Endothelial cell of umbilical vein (primary cell): ENCODE data around the gene RNF213. TPM values are rescaled to one million over a fixed set of nuclear protein-coding genes. Genes with fewer than 3 reads are reported as not detected.

Source experiments
- BruUV-seq: library from RNA; stranded (reverse); fragments of 400-500 nt; replicated peaks from 2 replicates; lab custom pipeline; 2021; lab: Mats Ljungman, UMichigan
- CTCF ChIA-PET: fragments of 300-600, 350-600 bp; sonication (Branson Sonifier 250); formaldehyde crosslinking; loops from one replicate; lab custom pipeline; 2021; ENCODE audit warnings: antibody characterized with exemption, inconsistent platforms; lab: Charles Lee
- POLR2A ChIA-PET: fragments of 300-600, 350-600 bp; sonication (Branson Sonifier 250); formaldehyde crosslinking; loops from one replicate; lab custom pipeline; 2021; ENCODE audit warnings: antibody characterized with exemption, inconsistent platforms; lab: Charles Lee
- DNase-seq: peaks from one replicate; pipeline ENCODE4 v3.0.0-alpha.2; 2011; ENCODE audit warnings: low read depth, low spot score
- FAIRE-seq: peaks from 2 replicates; lab custom pipeline; 2011; peaks lifted over from hg19 to GRCh38; lab: Jason Lieb, UNC
- H2AFZ ChIP-seq: 2 replicates; pipeline ENCODE4 v1.6.0; 2012; ENCODE audit warnings: low read depth, low read length, control low read depth, inconsistent platforms
- H3K27ac ChIP-seq: 2 replicates; pipeline ENCODE4 v1.5.1; 2011; ENCODE audit warnings: low read depth, mild to moderate bottlenecking, control low read depth, low read length, moderate library complexity; ENCODE audit not compliant: insufficient read depth
- H3K27me3 ChIP-seq, 2 experiments: 2 replicates each; pipeline versions ENCODE4 v1.6.0 to v1.6.1; 2011; ENCODE audit warnings: low read length in 2 of 2, mixed read lengths in 1 of 2; ENCODE audit not compliant: control insufficient read depth in 2 of 2, insufficient read depth in 2 of 2
- H3K36me3 ChIP-seq, 2 experiments: 2 replicates in 1 of 2; 3 replicates in 1 of 2; pipeline ENCODE4 v1.5.1; 2011; ENCODE audit warnings: low read length in 2 of 2, mild to moderate bottlenecking in 1 of 2, moderate library complexity in 1 of 2; ENCODE audit not compliant: control insufficient read depth in 2 of 2, insufficient read depth in 2 of 2; ENCODE audit errors: extremely low read depth in 1 of 2
- H3K4me1 ChIP-seq: 3 replicates; pipeline ENCODE4 v1.5.1; 2011; ENCODE audit warnings: mild to moderate bottlenecking, low read length; ENCODE audit not compliant: control insufficient read depth, insufficient read depth; ENCODE audit errors: extremely low read depth
- H3K4me2 ChIP-seq: 2 replicates; pipeline ENCODE4 v1.6.1; 2011; ENCODE audit warnings: low read length, control low read depth, mixed read lengths; ENCODE audit not compliant: insufficient read depth
- H3K4me3 ChIP-seq, 3 experiments: fragments of 200-600 bp in 1 of 3; sonication (generic), shearing (Covaris generic) in 1 of 3; replicated peaks in 1 of 3; 2 replicates each; pipeline ENCODE4 v1.5.1; 2011 to 2016; ENCODE audit warnings: control low read depth in 3 of 3, low read length in 3 of 3, mild to moderate bottlenecking in 2 of 3, inconsistent platforms in 1 of 3, low read depth in 1 of 3, moderate library complexity in 1 of 3; ENCODE audit not compliant: insufficient read depth in 1 of 3
- H3K79me2 ChIP-seq: 2 replicates; pipeline ENCODE4 v1.6.0; 2012; ENCODE audit warnings: low read length, inconsistent platforms; ENCODE audit not compliant: control insufficient read depth, insufficient read depth
- H3K9ac ChIP-seq: replicated peaks from 2 replicates; pipeline ENCODE3; 2011; ENCODE audit warnings: low read length, control low read depth; ENCODE audit not compliant: insufficient read depth; ENCODE audit errors: extremely low read depth
- H3K9me1 ChIP-seq: replicated peaks from 3 replicates; pipeline ENCODE4 v1.6.0; 2011; ENCODE audit warnings: mild to moderate bottlenecking, low read length; ENCODE audit not compliant: control insufficient read depth, insufficient read depth; ENCODE audit errors: extremely low read depth
- H3K9me3 ChIP-seq: replicated peaks from 2 replicates; pipeline ENCODE4 v1.5.1; 2012; ENCODE audit warnings: low read length, inconsistent platforms; ENCODE audit not compliant: control insufficient read depth, insufficient read depth
- H4K20me1 ChIP-seq: replicated peaks from 2 replicates; pipeline ENCODE3; 2011; ENCODE audit warnings: mild to moderate bottlenecking, low read length; ENCODE audit not compliant: control insufficient read depth, insufficient read depth; ENCODE audit errors: extremely low read depth
- EZH2 ChIP-seq: IDR thresholded peaks from 2 replicates; pipeline ENCODE4 v1.6.1; 2012; ENCODE audit warnings: borderline replicate concordance, low read depth, mild to moderate bottlenecking, moderate library complexity, low read length, inconsistent platforms; ENCODE audit not compliant: severe bottlenecking
- FOS ChIP-seq: IDR thresholded peaks from 2 replicates; pipeline ENCODE4 v1.6.1; 2011; ENCODE audit warnings: mild to moderate bottlenecking, low read length, moderate library complexity, borderline replicate concordance; ENCODE audit not compliant: insufficient read depth
- GATA2 ChIP-seq: IDR thresholded peaks from 2 replicates; pipeline ENCODE4 v1.7.0; 2011; ENCODE audit warnings: low read depth, mild to moderate bottlenecking, moderate library complexity, mixed read lengths, low read length; ENCODE audit not compliant: insufficient read length, insufficient read depth
- POLR2A ChIP-seq: IDR thresholded peaks from 2 replicates; pipeline ENCODE4 v1.6.1; 2012; ENCODE audit warnings: low read depth, mild to moderate bottlenecking, control low read depth, low read length
- POLR2AphosphoS5 ChIP-seq: IDR thresholded peaks from 2 replicates; pipeline ENCODE4 v1.6.1; 2012; ENCODE audit warnings: low read depth, mild to moderate bottlenecking, control low read depth, low read length, moderate library complexity; ENCODE audit not compliant: insufficient read depth
- dilution Hi-C: fragments of 300-500 bp; cut with MboI; formaldehyde crosslinking; loops from one replicate; pipeline ENCODE4 v1.15.0; 2019; ENCODE audit warnings: low sequenced_read_pairs; ENCODE audit not compliant: extremely low pct_ligation_motif_present
- intact Hi-C: fragments of 100-400 bp; cut with micrococcal nuclease; formaldehyde crosslinking; loops from one replicate; pipeline ENCODE4 v1.10.0; 2022
- polyA plus RNA-seq, 4 experiments: library from polyadenylated mRNA; depleted of rRNA in 3 of 4; stranded (reverse) in 3 of 4; unstranded in 1 of 4; fragments of >200 nt; gene quantifications; 2 replicates each; pipeline versions ENCODE4 v1.2.1 to v1.2.3, GENCODE V29; 2011 to 2012; ENCODE audit warnings: missing spikeins in 1 of 4
- total RNA-seq: library from RNA; stranded (reverse); gene quantifications from 2 replicates; pipeline ENCODE4 v1.2.3, GENCODE V29; 2021
- TF ChIP-seq, protein P1 (sequence below), 2 donors: IDR thresholded peaks; 1 replicate in 1 of 2; 2 replicates in 1 of 2; pipeline ENCODE4 v1.5.1; 2011; ENCODE audit warnings: low read length in 2 of 2, mild to moderate bottlenecking in 2 of 2, moderate library complexity in 2 of 2, control low read depth in 1 of 2, inconsistent platforms in 1 of 2, low read depth in 1 of 2; ENCODE audit not compliant: insufficient read depth in 1 of 2; ENCODE audit errors: extremely low read depth in 1 of 2

RNF213 gene
- total and polyA plus RNA-seq, 2 donors (not counting 3 experiments of a cell fraction or from before 2014, with no cell fraction given) = 36.5 to 116 TPM

GRCh38 chr17:80441598-80442322 is 181.1 kb downstream of the RNF213 start:
- Histone ChIP-seq H4K20me1 (no peaks in the 10 kb centered on the region), H3K9ac (no peak overlapping the region), H3K27me3 (no peaks in the 10 kb centered on the region), H3K79me2 (no peaks in the 10 kb centered on the region), H3K36me3 (no peaks in the 10 kb centered on the region), H3K27ac (no peak overlapping the region), H3K9me1 (no peaks in the 10 kb centered on the region), H3K9me3 (no peaks in the 10 kb centered on the region), H3K4me1 (no peaks in the 10 kb centered on the region), H3K4me3 (no peak overlapping the region), H2AFZ (no peak overlapping the region), H3K4me2 (no peak overlapping the region)
- no peak for FAIRE-seq
- dilution Hi-C loops = no loop called here
- DNase-seq = no peak
- TF ChIP-seq, protein P1, sequence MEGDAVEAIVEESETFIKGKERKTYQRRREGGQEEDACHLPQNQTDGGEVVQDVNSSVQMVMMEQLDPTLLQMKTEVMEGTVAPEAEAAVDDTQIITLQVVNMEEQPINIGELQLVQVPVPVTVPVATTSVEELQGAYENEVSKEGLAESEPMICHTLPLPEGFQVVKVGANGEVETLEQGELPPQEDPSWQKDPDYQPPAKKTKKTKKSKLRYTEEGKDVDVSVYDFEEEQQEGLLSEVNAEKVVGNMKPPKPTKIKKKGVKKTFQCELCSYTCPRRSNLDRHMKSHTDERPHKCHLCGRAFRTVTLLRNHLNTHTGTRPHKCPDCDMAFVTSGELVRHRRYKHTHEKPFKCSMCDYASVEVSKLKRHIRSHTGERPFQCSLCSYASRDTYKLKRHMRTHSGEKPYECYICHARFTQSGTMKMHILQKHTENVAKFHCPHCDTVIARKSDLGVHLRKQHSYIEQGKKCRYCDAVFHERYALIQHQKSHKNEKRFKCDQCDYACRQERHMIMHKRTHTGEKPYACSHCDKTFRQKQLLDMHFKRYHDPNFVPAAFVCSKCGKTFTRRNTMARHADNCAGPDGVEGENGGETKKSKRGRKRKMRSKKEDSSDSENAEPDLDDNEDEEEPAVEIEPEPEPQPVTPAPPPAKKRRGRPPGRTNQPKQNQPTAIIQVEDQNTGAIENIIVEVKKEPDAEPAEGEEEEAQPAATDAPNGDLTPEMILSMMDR (IDR thresholded peaks at IDR 0.05; ENCODE audit: extremely low read depth in 1 of 2, insufficient read depth in 1 of 2, low read depth in 1 of 2, low read length in 2 of 2) = no peak
- TF ChIP-seq FOS = no peak
- TF ChIP-seq EZH2 = no peak
- TF ChIP-seq GATA2 = no peak
- no peak for TF ChIP-seq POLR2AphosphoS5
- no peak for TF ChIP-seq POLR2A
- ChIA-PET CTCF (no interaction called here), POLR2A (no interaction called here)
- intact Hi-C loops = loop anchor here (1.0 kb wide), 1 partner anchor 13 kb away; no protein-coding TSS in a partner anchor
- BruUV-seq = no TSS peak
